HG02981 (cell line): ENCODE data around the gene CERK.

Experiments
- ATAC-seq: cut with Tn5 transposase; IDR thresholded peaks from one replicate; pipeline ENCODE4 v1.9.1; 2021; ENCODE audit warnings: mild to moderate bottlenecking, moderate library complexity; ENCODE audit not compliant: unreplicated experiment

The CERK gene

GRCh38 chr22:46749682-46750529 is 11.9 kb upstream of the CERK start:
- no peak for ATAC-seq

- ATAC-seq: no peak
Measured at GRCh38 chr22:46748908-46749675, 11.0 kb upstream of the CERK start.

GRCh38 chr22:46748206-46748907 is 10.3 kb upstream of the CERK start:
- ATAC-seq: no peak

GRCh38 chr22:46747646-46748045 is 9.6 kb upstream of the CERK start:
- no peak for ATAC-seq

GRCh38 chr22:46746620-46747019 is 8.6 kb upstream of the CERK start:
- ATAC-seq: no peak

- ATAC-seq: no peak
Measured at GRCh38 chr22:46746192-46746591, 8.1 kb upstream of the CERK start.

- no peak for ATAC-seq
Measured at GRCh38 chr22:46744581-46744980, 6.5 kb upstream of the CERK start.

GRCh38 chr22:46742576-46743221 is 4.6 kb upstream of the CERK start:
- ATAC-seq: no peak

GRCh38 chr22:46741974-46742519 is 4.0 kb upstream of the CERK start:
- no peak for ATAC-seq

GRCh38 chr22:46740910-46741780 is 3.1 kb upstream of the CERK start:
- ATAC-seq: no peak

GRCh38 chr22:46739094-46739870 is 1.2 kb upstream of the CERK start:
- ATAC-seq: no peak

GRCh38 chr22:46738647-46739093 is 618 bp upstream of the CERK start:
- ATAC-seq: no peak

- ATAC-seq: no peak
Measured at GRCh38 chr22:46737105-46737975, 712 bp downstream of the CERK start.

GRCh38 chr22:46736705-46737104 is 1.3 kb downstream of the CERK start:
- ATAC-seq: no peak

- no peak for ATAC-seq
Measured at GRCh38 chr22:46735747-46736608, 2.1 kb downstream of the CERK start.

- no peak for ATAC-seq
Measured at GRCh38 chr22:46734830-46735453, 3.1 kb downstream of the CERK start.
